HepG2 (cell line): ENCODE data around the gene OR52W1. TPM values are rescaled to one million over a fixed set of nuclear protein-coding genes. Genes with fewer than 3 reads are reported as not detected.

Experiments
- ATAC-seq: fragments of 200-7000 bp; cut with Tn5 transposase; 3 replicates; pipeline ENCODE4 v1.9.1; 2020; ENCODE audit warnings: mild to moderate bottlenecking, moderate library complexity
- BruUV-seq: library from RNA; stranded (reverse); fragments of 400-500 nt; replicated peaks from 2 replicates; lab custom pipeline; 2021; lab: Mats Ljungman, UMichigan
- CTCF ChIA-PET: fragments of 300-600 bp; formaldehyde crosslinking; extraction: SDS; loops from one replicate; lab custom pipeline; 2021; ENCODE audit warnings: low total read pairs, inconsistent platforms, low intra/inter-chr PET ratio; lab: Yijun Ruan, JAX
- POLR2A ChIA-PET: fragments of 350-600 bp; sonication (Branson Sonifier 250); formaldehyde crosslinking; loops from one replicate; lab custom pipeline; 2020; ENCODE audit warnings: antibody characterized with exemption, inconsistent platforms; lab: Yijun Ruan, JAX
- DNase-seq: peaks from one replicate; pipeline ENCODE4 v3.0.0-alpha.2; 2015; ENCODE audit warnings: low spot score
- FAIRE-seq: peaks from 3 replicates; lab custom pipeline; 2011; peaks lifted over from hg19 to GRCh38; lab: Jason Lieb, UNC
- H2AFZ ChIP-seq: one replicate; pipeline ENCODE4 v1.6.1; 2011; ENCODE audit warnings: low read length, inconsistent platforms
- H3K27ac ChIP-seq: fragments of 300-600 bp; 3 replicates; pipeline ENCODE4 v1.8.0; 2011; ENCODE audit warnings: mixed run types, mild to moderate bottlenecking, mixed read lengths, low read length, inconsistent platforms; ENCODE audit not compliant: insufficient read depth; ENCODE audit errors: extremely low read length
- H3K27me3 ChIP-seq, 2 experiments: fragments of 200-600 bp in 1 of 2; 2 replicates in 1 of 2; 3 replicates in 1 of 2; pipeline versions ENCODE4 v1.6.0 to v1.8.0; 2011; ENCODE audit warnings: low read length in 2 of 2, mild to moderate bottlenecking in 2 of 2, moderate library complexity in 2 of 2, inconsistent platforms in 1 of 2; ENCODE audit not compliant: insufficient read depth in 2 of 2, control insufficient read depth in 1 of 2
- H3K36me3 ChIP-seq, 2 experiments: fragments of 200-600 bp in 1 of 2; replicated peaks in 1 of 2; 2 replicates in 1 of 2; 3 replicates in 1 of 2; pipeline versions ENCODE4 v1.5.1 to v1.8.0; 2011; ENCODE audit warnings: low read length in 2 of 2, inconsistent platforms in 1 of 2; ENCODE audit not compliant: insufficient read depth in 2 of 2, control insufficient read depth in 1 of 2
- H3K4me1 ChIP-seq: 2 replicates; pipeline ENCODE4 v1.5.1; 2012; ENCODE audit warnings: low read length, inconsistent platforms; ENCODE audit not compliant: insufficient read depth
- H3K4me2 ChIP-seq: 2 replicates; pipeline ENCODE4 v1.6.0; 2011; ENCODE audit warnings: low read depth, low read length, inconsistent platforms
- H3K4me3 ChIP-seq, 3 experiments: fragments of 200-600 bp in 1 of 3; sonication (generic), shearing (Covaris generic) in 1 of 3; replicated peaks in 1 of 3; 2 replicates each; pipeline ENCODE4 v1.5.1; 2011 to 2016; ENCODE audit warnings: low read length in 3 of 3, inconsistent platforms in 2 of 3, low read depth in 2 of 3, mild to moderate bottlenecking in 2 of 3, control low read depth in 1 of 3, mixed read lengths in 1 of 3; ENCODE audit not compliant: insufficient read depth in 1 of 3
- H3K79me2 ChIP-seq: one replicate; pipeline ENCODE4 v1.6.1; 2011; ENCODE audit warnings: low read length, inconsistent platforms; ENCODE audit not compliant: insufficient read depth
- H3K9ac ChIP-seq: 2 replicates; pipeline ENCODE4 v1.6.0; 2011; ENCODE audit warnings: mild to moderate bottlenecking, low read depth, low read length, inconsistent platforms; ENCODE audit not compliant: insufficient read depth
- H3K9me3 ChIP-seq: 2 replicates; pipeline ENCODE4 v1.5.1; 2012; ENCODE audit warnings: mild to moderate bottlenecking, low read length
- H4K20me1 ChIP-seq: 2 replicates; pipeline ENCODE4 v1.6.0; 2011; ENCODE audit warnings: inconsistent platforms, mild to moderate bottlenecking, low read length, moderate library complexity; ENCODE audit not compliant: insufficient read depth
- ADNP ChIP-seq: sonication (generic); formaldehyde crosslinking; IDR thresholded peaks from 2 replicates; pipeline ENCODE4 v1.4.0; 2020; ENCODE audit warnings: missing genetic modification reagents
- ETV5 ChIP-seq: IDR thresholded peaks from 2 replicates; pipeline ENCODE4 v1.6.1; 2018; ENCODE audit warnings: missing biosample characterization, missing genetic modification reagents, inconsistent platforms, borderline replicate concordance
- ETV6 ChIP-seq: sonication (generic); formaldehyde crosslinking; conservative IDR thresholded peaks from 2 replicates; pipeline ENCODE4 v1.4.0; 2020; ENCODE audit warnings: missing genetic modification reagents
- GATAD1 ChIP-seq: IDR thresholded peaks from 2 replicates; pipeline ENCODE4 v1.6.1; 2016; ENCODE audit warnings: missing genetic modification reagents, missing compliant biosample characterization
- SMC3 ChIP-seq: IDR thresholded peaks from 2 replicates; pipeline ENCODE4 v1.6.1; 2011; ENCODE audit warnings: low read length, improper control_type of control experiment
- SMYD3 ChIP-seq: sonication (generic); formaldehyde crosslinking; IDR thresholded peaks from 2 replicates; pipeline ENCODE4 v1.8.1; 2023; ENCODE audit warnings: mild to moderate bottlenecking, missing genetic modification reagents
- SRSF9 ChIP-seq: fragments of 200-400 bp; formaldehyde crosslinking; IDR thresholded peaks from 2 replicates; pipeline ENCODE4 v1.6.1; 2018; ENCODE audit warnings: borderline replicate concordance, mild to moderate bottlenecking, low read depth, low read length; ENCODE audit not compliant: insufficient read depth, poor library complexity, severe bottlenecking
- ZFX ChIP-seq: sonication (generic); formaldehyde crosslinking; IDR thresholded peaks from 2 replicates; pipeline ENCODE4 v1.4.0; 2020; ENCODE audit warnings: mild to moderate bottlenecking, low read depth, missing genetic modification reagents, moderate library complexity
- ZNF263 ChIP-seq: sonication (generic); formaldehyde crosslinking; IDR thresholded peaks from 2 replicates; pipeline ENCODE4 v1.4.0; 2020; ENCODE audit warnings: missing genetic modification reagents
- ZNF607 ChIP-seq: sonication (generic); formaldehyde crosslinking; IDR thresholded peaks from 2 replicates; pipeline ENCODE4 v1.5.1; 2020; ENCODE audit warnings: missing genetic modification reagents, mild to moderate bottlenecking, borderline replicate concordance
- ZNF713 ChIP-seq: sonication (generic); formaldehyde crosslinking; IDR thresholded peaks from 2 replicates; pipeline ENCODE4 v1.4.0; 2020; ENCODE audit warnings: mild to moderate bottlenecking, missing genetic modification reagents
- ZSCAN21 ChIP-seq: sonication (generic); formaldehyde crosslinking; IDR thresholded peaks from 2 replicates; pipeline ENCODE4 v1.8.0; 2022; ENCODE audit warnings: mild to moderate bottlenecking, missing genetic modification reagents, moderate library complexity, borderline replicate concordance
- WGBS: methylation state at CpG from one replicate; pipeline ENCODE4 v1.1.6; 2017; ENCODE audit warnings: low lambda C conversion rate; 5-methylcytosine and 5-hydroxymethylcytosine counted together
- in situ Hi-C: cut with HindIII; loops from 2 replicates; pipeline ENCODE4 v1.10.0; 2017; ENCODE audit warnings: low pct_unique_long_range_greater_than_20kb; ENCODE audit not compliant: extremely low pct_ligation_motif_present
- intact Hi-C: fragments of 100-400 bp; cut with micrococcal nuclease; formaldehyde crosslinking; loops from one replicate; pipeline ENCODE4 v1.10.0; 2022; ENCODE audit not compliant: unreplicated experiment
- polyA plus RNA-seq, 8 experiments: library from polyadenylated mRNA; depleted of rRNA in 3 of 8; stranded (reverse) in 7 of 8; unstranded in 1 of 8; fragments of >200 nt; fragmentation: Illumina TruSeq in 4 of 8; extraction: Trizol in 4 of 8; gene quantifications; 2 replicates each; pipeline versions ENCODE4 v1.2.1 to v1.2.3, GENCODE V29; 2011 to 2016; ENCODE audit warnings: low read depth in 4 of 8, missing spikeins in 1 of 8, mixed read lengths in 1 of 8; ENCODE audit not compliant: insufficient read depth in 1 of 8
- total RNA-seq, 5 experiments: library from RNA; depleted of rRNA; stranded (reverse); fragments of >200 nt; fragmentation: Illumina TruSeq; extraction: Trizol; gene quantifications; 2 replicates each; pipeline ENCODE4 v1.2.3, GENCODE V29; 2016; ENCODE audit warnings: low read depth in 1 of 5
- TF ChIP-seq, protein P1 (sequence below): IDR thresholded peaks from 2 replicates; pipeline ENCODE4 v1.6.1; 2016; ENCODE audit warnings: missing compliant biosample characterization, missing genetic modification reagents, borderline replicate concordance
- TF ChIP-seq, protein P2 (sequence below): sonication (generic); formaldehyde crosslinking; IDR thresholded peaks from 2 replicates; pipeline ENCODE4 v1.5.1; 2020; ENCODE audit warnings: mild to moderate bottlenecking, missing genetic modification reagents, moderate library complexity

Gene OR52W1
- total and polyA plus RNA-seq, 2 of the 13 experiments (the other 11 are each of a cell fraction or from before 2014, with no cell fraction given) = not detected

DNA sequence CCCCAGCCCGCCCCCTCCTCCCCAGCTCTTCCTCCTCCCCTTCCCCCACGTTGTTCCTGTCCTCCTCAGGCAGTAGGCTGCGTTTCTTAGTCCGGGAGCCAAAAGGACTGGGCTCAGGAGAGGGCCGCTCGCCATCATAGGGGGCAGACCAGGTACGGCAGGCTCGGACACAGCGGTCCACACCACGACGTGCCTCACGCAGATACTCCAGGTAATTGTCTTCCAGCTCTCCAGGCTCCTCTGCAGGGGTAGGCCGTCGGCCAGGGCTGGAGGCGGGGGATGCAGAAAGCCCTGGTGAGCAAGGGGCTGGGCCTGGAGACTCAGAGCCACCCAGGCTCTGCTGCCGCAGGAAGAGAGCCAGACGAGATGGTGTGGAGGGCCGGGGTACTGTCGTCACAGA, 18.7 kb downstream of the OR52W1 start:
- intact Hi-C loops = no loop called here
- DNase-seq (no peak), FAIRE-seq (no peak), ATAC-seq (no peak)
- H3K4me3 ChIP-seq = no peak overlapping the region
- H3K4me2 ChIP-seq = no peak overlapping the region
- H4K20me1 ChIP-seq = no peaks in the 10 kb centered on the region
- H2AFZ ChIP-seq = no peak overlapping the region
- H3K9ac ChIP-seq = no peak overlapping the region
- TF ChIP-seq SMYD3 = no peak
- TF ChIP-seq ETV6 (CRISPR knock-in tag) = no peak
- TF ChIP-seq, protein P1, sequence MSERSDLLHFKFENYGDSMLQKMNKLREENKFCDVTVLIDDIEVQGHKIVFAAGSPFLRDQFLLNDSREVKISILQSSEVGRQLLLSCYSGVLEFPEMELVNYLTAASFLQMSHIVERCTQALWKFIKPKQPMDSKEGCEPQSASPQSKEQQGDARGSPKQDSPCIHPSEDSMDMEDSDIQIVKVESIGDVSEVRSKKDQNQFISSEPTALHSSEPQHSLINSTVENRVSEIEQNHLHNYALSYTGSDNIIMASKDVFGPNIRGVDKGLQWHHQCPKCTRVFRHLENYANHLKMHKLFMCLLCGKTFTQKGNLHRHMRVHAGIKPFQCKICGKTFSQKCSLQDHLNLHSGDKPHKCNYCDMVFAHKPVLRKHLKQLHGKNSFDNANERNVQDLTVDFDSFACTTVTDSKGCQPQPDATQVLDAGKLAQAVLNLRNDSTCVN (CRISPR knock-in tag) = no peak
- no peak for TF ChIP-seq ZNF713 (CRISPR knock-in tag)
- TF ChIP-seq ZSCAN21 = no peak
- no peak for TF ChIP-seq SMC3
- no peaks in the 10 kb centered on the region for H3K9me3 ChIP-seq
- CTCF ChIA-PET = no interaction called here
- H3K79me2 ChIP-seq = peaks cover 3% of the 10 kb centered on the region
- H3K36me3 ChIP-seq = peaks cover 14 to 64% of the 10 kb centered on the region in 2 experiments
- in situ Hi-C loops = no loop called here
- no peaks in the 10 kb centered on the region for H3K27me3 ChIP-seq
- 93% methylated on average over 19 of the region's 19 CpGs for WGBS
- H3K27ac ChIP-seq = no peak overlapping the region
- POLR2A ChIA-PET = no interaction called here
- no TSS peak for BruUV-seq
- no peaks in the 10 kb centered on the region for H3K4me1 ChIP-seq

DNA sequence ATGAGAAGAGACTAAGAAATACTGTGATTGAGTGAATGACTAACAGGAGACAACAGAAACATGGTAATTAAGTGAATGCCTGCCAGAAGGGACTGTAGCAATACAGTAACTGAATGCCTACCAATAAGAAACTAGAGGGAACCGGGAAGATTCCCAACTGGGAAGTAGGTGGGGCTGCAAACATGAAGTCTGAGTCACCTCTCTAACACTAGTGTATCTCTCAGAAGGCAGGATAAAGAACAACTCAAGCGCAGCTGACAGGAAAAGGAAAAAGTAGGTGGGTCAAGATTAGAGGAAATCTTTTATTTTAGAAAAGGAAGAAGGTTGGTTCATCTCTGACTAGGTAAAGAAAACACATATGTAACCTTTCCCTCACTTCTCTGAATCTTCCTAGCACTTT, 20.3 kb downstream of the OR52W1 start:
- WGBS = 93% methylated on average over 2 of the region's 2 CpGs
- Histone ChIP-seq H3K27me3 (no peaks in the 10 kb centered on the region), H3K79me2 (peaks cover 3% of the 10 kb centered on the region), H3K4me3 (no peak overlapping the region), H3K27ac (no peak overlapping the region), H3K36me3 (peaks cover 16 to 74% of the 10 kb centered on the region in 2 experiments), H4K20me1 (no peaks in the 10 kb centered on the region), H3K9ac (no peak overlapping the region), H2AFZ (no peak overlapping the region), H3K4me1 (no peaks in the 10 kb centered on the region), H3K4me2 (no peak overlapping the region), H3K9me3 (no peaks in the 10 kb centered on the region)
- POLR2A ChIA-PET = no interaction called here
- FAIRE-seq (no peak), DNase-seq (no peak), ATAC-seq (no peak)
- intact Hi-C loops (no loop called here), in situ Hi-C loops (no loop called here)
- BruUV-seq = no TSS peak
- CTCF ChIA-PET = no interaction called here
- TF ChIP-seq SRSF9 (no peak), ZNF263 (CRISPR knock-in tag) (no peak), ETV5 (CRISPR knock-in tag) (no peak), ZFX (CRISPR knock-in tag) (no peak), ZNF607 (CRISPR knock-in tag) (no peak), ADNP (no peak), GATAD1 (CRISPR knock-in tag) (no peak)
- TF ChIP-seq, protein P2, sequence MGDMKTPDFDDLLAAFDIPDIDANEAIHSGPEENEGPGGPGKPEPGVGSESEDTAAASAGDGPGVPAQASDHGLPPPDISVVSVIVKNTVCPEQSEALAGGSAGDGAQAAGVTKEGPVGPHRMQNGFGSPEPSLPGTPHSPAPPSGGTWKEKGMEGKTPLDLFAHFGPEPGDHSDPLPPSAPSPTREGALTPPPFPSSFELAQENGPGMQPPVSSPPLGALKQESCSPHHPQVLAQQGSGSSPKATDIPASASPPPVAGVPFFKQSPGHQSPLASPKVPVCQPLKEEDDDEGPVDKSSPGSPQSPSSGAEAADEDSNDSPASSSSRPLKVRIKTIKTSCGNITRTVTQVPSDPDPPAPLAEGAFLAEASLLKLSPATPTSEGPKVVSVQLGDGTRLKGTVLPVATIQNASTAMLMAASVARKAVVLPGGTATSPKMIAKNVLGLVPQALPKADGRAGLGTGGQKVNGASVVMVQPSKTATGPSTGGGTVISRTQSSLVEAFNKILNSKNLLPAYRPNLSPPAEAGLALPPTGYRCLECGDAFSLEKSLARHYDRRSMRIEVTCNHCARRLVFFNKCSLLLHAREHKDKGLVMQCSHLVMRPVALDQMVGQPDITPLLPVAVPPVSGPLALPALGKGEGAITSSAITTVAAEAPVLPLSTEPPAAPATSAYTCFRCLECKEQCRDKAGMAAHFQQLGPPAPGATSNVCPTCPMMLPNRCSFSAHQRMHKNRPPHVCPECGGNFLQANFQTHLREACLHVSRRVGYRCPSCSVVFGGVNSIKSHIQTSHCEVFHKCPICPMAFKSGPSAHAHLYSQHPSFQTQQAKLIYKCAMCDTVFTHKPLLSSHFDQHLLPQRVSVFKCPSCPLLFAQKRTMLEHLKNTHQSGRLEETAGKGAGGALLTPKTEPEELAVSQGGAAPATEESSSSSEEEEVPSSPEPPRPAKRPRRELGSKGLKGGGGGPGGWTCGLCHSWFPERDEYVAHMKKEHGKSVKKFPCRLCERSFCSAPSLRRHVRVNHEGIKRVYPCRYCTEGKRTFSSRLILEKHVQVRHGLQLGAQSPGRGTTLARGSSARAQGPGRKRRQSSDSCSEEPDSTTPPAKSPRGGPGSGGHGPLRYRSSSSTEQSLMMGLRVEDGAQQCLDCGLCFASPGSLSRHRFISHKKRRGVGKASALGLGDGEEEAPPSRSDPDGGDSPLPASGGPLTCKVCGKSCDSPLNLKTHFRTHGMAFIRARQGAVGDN (CRISPR knock-in tag) = no peak
